Suprapubic skin (tissue), 3 donors: ENCODE data around the gene KLF4.

Source experiments
- EP300 ChIP-seq: sonication (generic); formaldehyde crosslinking; IDR thresholded peaks from one replicate; pipeline ENCODE4 v1.6.1; 2017; ENCODE audit warnings: antibody characterized with exemption
- POLR2A ChIP-seq, 2 donors: fragments of 450-650 bp; IDR thresholded peaks; one replicate each; pipeline ENCODE4 v1.6.1; 2017; ENCODE audit warnings: antibody characterized with exemption in 2 of 2, mild to moderate bottlenecking in 2 of 2, moderate library complexity in 2 of 2
- TF ChIP-seq, protein P1 (sequence below), 2 donors: fragments of 200-600 bp in 1 of 2; fragments of 450-650 bp in 1 of 2; sonication (generic) in 1 of 2; IDR thresholded peaks; one replicate each; pipeline ENCODE4 v1.5.1; 2016 to 2019; ENCODE audit warnings: antibody characterized with exemption in 2 of 2, mild to moderate bottlenecking in 1 of 2, moderate library complexity in 1 of 2

DNA sequence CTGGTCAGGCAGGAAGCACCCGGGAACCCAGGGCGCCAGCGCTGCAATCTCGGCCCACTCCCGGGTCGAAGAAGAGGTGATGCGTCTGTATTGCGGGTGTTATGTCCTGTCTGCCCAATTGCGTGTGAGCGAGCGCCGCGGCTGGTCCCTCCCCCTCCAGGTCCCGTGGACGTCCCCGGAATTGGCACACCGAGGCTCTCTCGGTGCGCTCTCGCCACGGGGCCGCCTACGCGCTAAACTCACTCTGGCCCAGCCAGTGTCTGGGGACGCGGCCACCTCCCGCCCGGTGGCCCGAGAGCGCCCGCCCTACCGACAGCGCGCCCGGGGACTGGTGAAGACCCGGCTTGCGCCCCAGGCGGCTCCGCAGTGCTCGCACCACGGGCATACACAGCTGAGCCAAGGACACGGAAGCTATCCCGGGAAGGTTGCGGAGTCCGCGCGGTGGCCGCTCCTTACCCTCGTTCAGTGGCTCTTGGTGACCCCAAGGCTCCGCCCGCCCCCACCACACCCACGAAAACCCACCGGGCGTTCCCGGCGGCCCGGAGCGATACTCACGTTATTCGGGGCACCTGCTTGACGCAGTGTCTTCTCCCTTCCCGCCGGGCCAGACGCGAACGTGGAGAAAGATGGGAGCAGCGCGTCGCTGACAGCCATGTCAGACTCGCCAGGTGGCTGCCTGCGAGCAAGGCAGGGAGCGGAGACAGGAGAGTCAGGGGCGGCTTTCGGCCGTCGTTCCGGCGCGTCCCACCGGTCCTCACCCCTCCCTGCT lies 1.0 kb downstream of the KLF4 start:
- TF ChIP-seq, protein P1, sequence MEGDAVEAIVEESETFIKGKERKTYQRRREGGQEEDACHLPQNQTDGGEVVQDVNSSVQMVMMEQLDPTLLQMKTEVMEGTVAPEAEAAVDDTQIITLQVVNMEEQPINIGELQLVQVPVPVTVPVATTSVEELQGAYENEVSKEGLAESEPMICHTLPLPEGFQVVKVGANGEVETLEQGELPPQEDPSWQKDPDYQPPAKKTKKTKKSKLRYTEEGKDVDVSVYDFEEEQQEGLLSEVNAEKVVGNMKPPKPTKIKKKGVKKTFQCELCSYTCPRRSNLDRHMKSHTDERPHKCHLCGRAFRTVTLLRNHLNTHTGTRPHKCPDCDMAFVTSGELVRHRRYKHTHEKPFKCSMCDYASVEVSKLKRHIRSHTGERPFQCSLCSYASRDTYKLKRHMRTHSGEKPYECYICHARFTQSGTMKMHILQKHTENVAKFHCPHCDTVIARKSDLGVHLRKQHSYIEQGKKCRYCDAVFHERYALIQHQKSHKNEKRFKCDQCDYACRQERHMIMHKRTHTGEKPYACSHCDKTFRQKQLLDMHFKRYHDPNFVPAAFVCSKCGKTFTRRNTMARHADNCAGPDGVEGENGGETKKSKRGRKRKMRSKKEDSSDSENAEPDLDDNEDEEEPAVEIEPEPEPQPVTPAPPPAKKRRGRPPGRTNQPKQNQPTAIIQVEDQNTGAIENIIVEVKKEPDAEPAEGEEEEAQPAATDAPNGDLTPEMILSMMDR (IDR thresholded peaks at IDR 0.05): no peak
- TF ChIP-seq EP300: no peak
- TF ChIP-seq POLR2A (IDR thresholded peaks at IDR 0.05): peak; percentile 55 to 82
